Ramos (cell line): ENCODE results near the gene AIF1L.

Experiments used
- in situ Hi-C: fragments of 300-500 bp; cut with MboI; formaldehyde crosslinking; loops from one replicate; pipeline ENCODE4 v1.14.3; 2022; ENCODE audit warnings: low sequenced_read_pairs; ENCODE audit not compliant: unreplicated experiment

The AIF1L gene

DNA sequence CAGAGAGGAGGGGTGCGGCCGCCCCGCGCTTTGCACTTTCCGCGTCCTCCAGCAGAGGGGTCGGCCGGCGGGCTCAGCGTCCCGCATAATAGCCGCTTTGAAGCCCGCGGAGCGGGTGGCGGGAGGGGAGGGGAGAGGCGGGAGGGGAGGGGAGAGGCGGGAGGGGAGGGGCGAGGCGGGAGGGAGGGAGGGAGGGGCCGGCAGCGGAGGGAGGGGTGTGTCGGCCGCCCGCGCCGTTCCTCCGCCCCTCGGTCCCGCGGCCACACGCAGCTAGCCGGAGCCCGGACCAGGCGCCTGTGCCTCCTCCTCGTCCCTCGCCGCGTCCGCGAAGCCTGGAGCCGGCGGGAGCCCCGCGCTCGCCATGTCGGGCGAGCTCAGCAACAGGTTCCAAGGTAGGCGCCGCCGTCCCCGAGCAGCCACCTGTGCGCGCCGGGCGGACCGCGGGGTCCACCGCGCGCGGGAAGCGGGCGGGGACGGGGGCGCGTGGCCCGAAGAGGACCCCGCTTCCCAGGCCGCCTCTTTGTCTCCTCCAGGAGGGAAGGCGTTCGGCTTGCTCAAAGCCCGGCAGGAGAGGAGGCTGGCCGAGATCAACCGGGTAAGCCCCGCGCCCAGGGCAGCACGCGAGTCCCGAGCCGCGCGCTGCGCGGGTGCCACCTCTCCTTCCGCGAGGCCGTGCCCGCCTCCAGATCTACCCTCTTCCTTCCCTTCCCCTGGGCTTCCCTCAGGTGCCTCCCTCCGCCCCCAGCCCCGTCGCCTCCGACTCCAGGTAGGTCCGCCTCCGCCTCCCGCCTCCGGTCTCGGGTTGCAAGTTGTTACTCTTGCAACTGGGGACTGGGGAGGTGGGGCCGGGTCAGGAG is at the start of gene AIF1L:
Gene AIF1L (plus strand): TSS at position 263 of the 857 bp plus-strand sequence. CDS start 99 bp downstream, at position 362.
- in situ Hi-C loops, result no loop called here

DNA sequence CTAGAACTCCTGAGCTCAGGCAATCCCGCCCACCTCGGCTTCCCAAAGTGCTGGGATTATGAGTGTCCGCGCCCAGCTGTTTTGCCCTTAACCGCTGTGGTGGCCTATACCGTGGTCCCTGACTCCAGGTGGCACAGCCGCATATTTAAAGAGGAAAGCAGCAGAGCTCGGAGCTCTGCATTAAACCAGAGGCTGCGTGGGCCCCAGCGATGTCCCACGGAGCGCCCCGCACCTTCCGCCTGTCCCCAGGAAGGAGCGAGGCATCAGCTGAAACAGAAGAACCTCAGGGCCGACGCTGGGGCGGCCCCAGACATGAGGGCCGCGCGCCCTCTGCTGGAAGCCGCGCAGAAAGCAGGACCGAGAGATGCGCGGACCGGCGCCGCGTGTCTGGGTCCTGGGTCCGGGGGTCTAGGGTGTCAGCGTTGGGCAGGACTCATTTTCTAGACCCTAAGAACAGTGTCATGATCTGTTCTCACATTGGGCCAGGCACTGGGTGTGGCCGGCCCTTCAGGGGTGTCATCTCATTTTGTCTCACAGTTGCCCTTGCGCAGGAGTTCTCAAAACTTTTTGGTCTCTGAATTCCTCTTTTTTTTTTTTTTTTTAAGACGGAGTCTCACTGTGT is 49.6 kb upstream of the AIF1L start:
- in situ Hi-C loops, result no loop called here

DNA sequence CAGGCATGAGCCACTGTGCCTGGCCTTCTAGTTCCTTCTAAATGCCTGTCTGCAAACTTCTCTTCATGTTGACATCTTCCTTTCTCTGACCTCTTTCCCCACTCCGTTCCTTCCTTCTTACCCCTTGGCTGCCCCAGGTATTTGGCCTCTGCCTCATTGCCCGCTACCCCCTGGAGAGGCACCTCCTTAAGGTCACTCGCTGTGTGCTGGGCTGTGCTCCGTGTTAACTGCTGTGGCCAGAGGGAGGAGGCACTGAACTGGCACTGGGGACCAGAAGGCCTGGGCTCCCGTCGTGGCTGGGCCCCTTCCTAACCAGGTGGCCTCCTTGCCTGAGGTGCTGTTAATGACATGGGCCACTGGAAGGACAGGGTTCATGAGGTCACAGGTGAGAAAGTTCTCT is 48.0 kb upstream of the AIF1L start:
- in situ Hi-C loops, result no loop called here

DNA sequence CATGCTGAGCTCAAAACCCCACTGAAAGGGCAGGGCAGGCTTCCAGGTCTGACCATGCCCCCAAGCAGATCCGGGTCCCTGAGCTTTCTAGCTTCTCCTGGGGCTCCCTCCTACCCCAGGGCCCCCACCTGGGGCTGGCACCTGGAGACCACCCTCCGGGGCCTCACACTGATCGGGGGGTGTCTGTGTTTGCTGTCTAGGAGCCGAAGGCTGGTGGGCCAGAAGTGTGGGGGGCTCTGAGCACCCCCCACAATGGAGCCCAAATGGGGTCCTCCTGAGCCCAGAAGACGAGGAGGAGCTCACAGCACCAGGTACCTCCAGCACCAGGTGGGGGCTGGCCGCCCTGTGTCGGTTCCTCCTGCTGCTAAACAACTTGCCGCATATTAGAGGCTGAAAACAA is 47.5 kb upstream of the AIF1L start:
- in situ Hi-C loops, result no loop called here

DNA sequence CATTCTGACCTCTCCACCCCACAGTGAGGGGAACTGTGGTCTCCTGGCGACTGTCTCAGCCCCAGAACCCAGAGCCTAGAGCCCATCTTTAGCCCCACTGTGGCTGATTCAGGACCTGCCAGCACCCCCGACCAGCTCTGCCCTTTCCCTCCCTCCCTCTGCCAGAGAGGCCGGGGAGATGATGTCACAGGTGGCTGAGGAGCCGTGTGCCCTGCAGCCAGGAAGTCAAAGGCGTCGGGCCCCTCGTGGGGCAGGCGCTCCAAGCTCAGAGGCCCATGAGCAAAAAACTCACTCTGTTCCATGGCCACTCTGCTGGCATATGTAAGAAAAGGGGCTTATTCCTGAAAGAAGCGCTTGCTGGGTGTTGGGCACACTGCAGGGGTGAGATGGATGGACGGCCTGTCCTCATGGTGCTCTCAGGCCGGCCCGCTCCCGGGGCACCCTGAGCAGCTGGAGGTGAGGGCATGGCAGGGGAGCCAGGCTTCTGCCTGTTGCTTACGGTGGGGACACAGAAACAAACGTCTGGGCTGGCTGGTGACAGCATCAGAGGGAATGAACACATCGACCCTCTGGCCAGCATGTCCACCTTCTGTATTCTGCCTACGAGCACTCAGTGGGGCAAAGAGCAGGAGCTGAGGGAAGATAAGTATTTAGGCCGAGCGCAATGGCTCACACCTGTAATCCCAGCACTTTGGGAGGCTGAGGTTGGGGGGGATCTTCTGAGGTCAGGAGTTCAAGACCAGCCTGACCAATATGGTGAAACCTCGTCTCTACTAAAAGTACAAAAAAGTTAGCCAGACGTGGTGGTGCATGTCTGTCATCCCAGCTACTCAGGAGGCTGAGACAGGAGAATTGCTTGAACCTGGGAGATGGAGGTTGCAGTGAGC is 46.3 kb upstream of the AIF1L start:
- in situ Hi-C loops, result no loop called here

DNA sequence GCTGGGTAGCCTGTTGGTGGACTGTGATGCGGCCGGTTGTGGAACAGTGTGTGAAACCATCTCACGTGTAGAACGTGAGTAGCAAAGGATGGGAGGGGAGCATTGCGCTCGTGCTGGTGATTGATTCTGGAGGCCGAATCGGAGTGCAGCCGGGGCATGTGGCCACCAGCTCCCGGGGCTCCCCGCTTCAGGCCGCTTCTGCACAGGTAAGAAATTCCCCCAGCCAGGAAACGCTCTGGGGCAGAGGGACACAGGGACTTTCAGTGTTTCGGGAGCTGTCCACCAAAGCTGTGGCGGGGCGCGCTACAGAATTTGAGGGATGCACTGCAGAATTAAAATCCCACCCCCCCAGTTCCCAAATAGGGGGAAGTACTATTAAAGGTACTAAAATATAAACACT is 45.5 kb upstream of the AIF1L start:
- in situ Hi-C loops, result no loop called here

DNA sequence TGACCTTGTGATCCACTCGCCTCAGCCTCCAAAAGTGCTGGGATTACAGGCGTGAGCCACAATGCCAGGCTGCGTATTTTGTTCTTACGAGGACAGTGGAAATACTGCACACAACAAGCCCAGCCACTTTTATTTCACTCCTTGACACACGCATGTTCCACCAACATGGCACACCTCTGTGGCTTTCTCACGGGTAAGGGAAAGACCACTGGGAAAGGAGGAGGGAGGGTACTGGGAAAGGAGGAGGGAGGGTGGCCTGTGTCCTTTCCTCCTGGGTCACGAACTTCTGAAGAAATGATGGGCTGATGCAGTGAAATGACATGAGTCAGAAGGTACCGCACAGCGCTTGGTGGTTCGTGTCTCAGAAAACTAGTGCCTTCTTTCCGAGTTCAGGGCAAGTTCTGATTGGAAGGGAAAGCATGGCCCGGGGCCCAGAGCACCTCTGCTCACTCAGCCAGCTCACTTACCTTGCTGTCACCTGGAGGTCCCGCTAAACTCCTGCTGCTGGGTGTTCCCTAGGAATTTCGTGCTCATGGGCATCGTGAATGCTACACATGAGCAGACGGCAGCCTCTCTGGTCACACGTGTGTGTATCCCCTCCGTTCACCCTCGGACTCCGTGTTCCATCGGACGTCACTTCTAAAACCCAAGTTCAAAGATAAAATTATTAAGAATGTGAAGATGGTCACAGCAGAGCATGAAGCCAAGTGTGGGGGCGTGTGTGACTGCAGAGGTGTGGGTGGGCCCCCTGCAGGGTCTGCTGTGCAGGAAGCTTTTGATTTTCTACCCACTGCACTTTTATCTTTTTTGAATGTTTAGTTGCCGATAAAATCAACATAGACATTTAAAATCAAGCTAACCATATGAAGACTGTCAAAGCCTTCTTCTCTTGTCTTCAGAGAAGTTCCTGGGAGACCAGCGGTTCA is 44.5 kb upstream of the AIF1L start:
- in situ Hi-C loops, result no loop called here

DNA sequence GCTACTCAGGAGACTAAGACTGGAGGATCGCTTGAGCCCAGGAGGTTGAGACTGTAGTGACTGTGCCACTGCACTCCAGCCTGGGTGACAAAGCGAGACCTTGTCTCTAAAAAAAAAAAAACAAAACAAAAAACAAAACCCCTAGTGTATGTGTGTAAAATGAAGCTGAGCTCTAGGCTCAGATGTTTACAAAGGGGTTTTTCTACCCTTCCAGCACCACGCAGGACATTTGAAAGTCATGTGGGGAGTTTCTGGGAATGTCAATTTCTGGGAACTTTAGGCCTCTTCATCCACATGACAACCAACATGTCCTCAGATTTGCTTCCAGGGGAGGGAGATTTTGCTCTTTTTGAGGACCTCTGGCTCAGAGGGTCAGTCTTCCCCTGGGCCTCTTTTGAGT is 42.4 kb upstream of the AIF1L start:
- in situ Hi-C loops, result no loop called here

DNA sequence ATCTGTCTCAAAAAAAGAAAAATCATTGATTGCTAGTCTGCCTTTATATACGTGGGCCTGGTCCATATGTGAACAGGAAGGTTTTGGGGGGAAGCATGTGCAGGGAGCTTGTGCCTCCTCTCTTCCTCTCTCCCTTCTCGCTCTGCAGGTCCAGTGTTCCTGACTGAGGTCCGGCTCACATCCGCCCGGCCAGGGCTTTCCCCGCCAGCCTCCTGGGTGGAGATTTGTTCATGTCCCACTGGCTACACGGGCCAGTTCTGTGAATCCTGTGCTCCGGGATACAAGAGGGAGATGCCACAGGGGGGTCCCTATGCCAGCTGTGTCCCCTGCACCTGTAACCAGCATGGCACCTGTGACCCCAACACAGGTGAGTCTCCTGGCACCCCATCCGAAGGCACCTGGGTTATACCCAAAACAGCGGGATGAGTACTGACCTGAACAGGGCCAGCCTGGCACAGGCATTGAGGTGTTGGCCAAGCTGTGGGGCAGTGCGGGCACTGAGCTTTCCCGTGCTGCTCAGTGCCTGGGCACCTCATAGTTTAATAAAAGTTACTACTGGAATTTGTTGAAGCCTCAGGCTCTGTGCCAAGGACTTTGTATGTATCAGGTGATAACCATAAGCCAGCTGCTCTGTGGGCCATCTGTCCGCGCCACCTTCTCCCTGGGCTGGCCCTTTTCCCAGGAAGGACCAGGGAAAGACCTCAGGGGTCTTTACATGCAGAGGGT is 39.4 kb upstream of the AIF1L start:
- in situ Hi-C loops, result loop anchor here (5.0 kb wide), 1 partner anchor 280 kb away; no protein-coding TSS in a partner anchor

DNA sequence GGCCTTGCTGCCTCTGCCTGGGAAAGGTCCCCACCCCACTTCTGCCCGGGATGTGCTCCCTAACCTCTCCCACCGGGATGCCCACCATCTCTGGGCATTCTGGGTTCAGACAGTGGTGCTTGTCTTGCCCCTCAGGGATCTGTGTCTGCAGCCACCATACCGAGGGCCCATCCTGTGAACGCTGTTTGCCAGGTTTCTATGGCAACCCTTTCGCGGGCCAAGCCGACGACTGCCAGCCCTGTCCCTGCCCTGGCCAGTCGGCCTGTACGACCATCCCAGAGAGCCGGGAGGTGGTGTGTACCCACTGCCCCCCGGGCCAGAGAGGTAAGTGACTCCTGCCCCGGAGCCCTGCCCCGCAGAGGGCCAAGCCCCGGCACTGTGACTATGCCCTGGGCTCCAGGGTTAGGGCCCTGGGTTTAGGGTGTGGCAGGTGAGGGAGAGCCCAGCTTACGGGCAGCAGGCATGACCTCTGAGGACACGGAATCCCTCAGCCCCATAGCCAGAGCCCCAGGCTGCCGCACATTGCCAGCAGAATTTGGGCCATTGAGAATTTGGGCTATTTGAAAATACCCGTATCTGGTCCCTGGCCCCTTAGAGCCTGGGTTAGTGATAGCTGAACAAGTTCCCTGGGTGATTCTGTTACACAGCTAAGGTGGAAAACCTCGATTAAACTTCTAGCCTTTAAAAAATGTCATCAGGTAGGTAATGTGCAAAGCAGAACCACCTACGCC is 35.3 kb upstream of the AIF1L start:
- in situ Hi-C loops, result no loop called here

DNA sequence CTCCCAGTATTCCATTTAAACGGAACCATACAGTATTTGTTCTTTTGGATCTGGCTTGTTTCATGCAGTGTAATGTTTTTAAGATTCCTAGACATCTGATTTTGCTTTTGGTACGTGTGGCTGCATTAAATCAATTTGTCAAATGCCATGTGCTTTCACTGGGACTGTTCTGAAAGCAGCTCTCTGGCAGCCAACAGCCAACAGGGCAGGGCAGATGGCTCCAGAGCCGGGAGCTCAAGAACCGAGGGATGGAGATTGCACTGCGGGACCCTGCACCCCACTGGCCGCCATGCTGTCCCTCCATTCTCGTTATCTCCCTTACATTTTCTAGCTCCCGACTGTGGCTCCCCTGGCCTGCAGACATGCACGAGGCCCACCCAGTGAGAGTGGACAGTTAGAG is 33.4 kb upstream of the AIF1L start:
- in situ Hi-C loops, result no loop called here

DNA sequence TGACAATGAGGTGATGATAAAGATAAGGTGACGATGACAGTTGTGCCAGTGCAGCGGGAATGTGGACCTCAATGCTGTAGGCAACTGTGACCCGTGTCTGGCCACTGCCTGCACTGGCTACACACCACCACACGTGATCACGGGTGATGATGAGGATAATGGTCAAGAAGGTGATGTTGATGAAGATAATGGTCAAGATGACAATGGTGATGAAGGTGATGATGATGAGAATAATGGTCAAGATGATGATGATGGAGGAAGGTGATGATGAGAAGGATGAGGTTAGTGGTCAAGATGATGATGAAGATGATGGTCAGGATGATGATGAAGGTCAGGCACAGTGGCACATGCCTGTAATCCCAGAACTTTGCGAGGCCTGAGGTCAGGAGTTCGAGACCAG is 30.7 kb upstream of the AIF1L start:
- in situ Hi-C loops, result no loop called here

DNA sequence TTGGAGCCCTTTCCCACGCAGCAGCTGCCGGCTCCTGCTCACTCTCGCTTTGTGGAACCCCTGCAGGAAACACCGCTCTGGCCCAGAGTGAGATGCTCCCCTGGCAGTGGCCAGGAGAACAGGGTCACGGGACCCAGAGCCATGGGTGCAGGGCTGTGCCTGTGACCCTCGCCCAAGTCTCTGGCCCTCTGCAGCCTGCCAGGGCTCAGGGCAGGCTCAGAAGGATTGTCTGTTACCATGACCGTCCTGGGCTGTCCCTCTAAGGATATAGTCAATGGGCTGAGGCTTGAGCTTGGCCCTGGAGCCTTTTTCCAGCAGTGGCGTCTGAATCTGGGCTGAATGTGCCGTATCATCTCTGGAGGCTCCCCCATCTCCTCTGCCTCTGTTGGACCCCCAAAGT is 28.7 kb upstream of the AIF1L start:
- in situ Hi-C loops, result no loop called here

DNA sequence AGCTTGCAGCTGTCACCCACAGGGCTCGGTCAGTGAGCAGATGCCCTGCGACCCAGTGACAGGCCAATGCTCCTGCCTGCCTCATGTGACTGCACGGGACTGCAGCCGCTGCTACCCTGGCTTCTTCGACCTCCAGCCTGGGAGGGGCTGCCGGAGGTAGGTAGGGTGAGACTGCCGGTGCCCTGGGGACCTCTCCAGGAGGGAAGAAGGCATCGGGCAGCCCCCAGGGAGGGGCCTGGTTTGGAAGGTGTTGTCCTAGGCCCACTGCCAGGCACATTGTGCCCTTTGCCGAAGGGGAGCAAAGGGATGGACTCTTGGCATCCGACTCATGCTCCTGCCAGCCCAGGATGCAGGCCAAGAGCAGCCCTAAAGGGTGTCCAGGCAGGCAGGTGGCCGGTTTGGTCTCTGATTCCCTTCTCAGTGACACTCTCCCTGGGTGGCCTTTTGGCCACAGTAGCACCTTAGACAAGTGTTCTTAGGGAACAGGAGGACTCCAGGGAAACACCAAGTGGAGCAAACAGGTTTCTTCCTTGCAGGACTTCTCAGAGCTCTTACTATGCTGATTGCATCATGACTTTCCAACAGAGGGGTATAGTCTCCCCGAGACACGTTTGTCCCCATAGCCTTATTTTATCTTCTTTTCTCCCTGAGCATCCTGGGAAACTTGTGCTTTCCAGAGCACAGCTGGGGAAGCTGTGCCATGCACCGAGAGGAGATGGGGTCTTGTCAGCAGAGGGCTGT is 28.1 kb upstream of the AIF1L start:
- in situ Hi-C loops, result no loop called here

DNA sequence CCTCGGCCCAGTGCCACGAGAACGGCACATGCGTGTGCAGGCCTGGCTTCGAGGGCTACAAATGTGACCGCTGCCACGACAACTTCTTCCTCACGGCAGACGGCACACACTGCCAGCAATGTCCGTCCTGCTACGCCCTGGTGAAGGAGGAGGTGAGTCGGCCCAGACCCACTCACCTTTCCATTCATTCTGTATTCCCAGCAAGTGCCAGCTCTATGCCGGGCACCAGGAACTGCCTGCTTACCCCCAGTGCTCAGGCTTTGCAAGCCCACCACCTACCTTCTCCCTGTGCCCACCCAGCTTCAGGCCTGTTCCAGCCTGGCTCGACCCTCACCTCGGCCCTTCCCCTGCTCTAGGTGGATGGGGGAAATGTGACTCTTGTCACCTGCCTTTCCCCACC is 26.6 kb upstream of the AIF1L start:
- in situ Hi-C loops, result no loop called here

DNA sequence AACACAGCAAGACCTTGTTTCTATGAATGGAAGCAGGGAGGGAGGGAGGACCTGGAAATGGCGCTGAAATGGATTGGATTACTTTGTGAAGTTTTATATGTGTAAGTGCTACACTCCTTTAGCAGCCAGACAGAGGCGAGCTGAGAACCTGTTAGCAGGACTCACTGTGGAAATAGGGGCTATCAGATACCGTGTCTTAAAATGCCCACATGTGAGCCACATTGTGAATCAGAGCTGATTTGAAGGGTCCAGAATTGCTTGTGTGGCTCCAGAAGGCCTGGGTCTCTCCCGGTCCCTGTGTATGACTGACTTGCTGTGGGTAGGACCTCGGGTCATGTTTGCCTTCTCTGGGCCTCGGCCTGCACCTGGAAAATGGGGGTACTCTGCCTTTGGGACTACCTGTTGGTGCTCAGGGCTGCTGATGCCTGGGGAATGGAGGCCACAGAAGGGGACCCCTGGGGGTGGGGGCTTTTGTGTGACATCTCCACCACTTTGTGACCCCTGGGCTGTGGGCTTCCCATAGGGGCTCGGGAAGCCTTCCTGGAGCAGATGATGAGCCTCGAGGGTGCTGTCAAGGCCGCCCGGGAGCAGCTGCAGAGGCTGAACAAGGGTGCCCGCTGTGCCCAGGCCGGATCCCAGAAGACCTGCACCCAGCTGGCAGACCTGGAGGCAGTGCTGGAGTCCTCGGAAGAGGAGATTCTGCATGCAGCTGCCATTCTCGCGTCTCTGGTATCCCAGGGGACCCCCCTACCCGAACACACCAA is 24.0 kb upstream of the AIF1L start:
- in situ Hi-C loops, result no loop called here

DNA sequence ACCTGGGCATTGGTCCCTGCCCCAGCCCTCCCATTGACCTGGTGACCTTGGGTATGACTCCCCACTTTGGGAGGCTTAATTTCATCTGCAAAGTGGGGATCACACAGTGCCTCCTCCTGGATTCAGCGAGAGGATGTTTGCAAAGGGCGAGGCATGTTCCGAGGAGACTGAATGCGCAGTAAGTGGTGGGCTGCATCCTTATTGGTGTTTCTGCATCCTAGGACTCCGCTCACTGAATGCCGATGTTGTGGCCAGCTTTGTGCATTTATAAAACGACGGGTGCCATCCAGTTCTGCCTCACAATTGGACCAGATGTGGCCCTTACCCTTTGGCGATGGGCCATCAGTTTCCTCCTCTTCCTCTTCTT is 23.5 kb upstream of the AIF1L start:
- in situ Hi-C loops, result no loop called here
